Endothelial cell of hepatic sinusoid (primary cell): ENCODE results near the gene TENM4.

Source experiments
- in situ Hi-C: cut with HindIII; loops from 2 replicates; pipeline ENCODE4 v1.10.0; 2017; ENCODE audit warnings: low sequenced_read_pairs

The TENM4 gene

GRCh38 chr11:79393362-79394043, 47.3 kb downstream of the TENM4 start:
- in situ Hi-C loops: no loop called here

- in situ Hi-C loops: no loop called here
Measured at GRCh38 chr11:79392161-79392560, 48.7 kb downstream of the TENM4 start.

- in situ Hi-C loops: no loop called here
Measured at GRCh38 chr11:79390923-79391322, 49.9 kb downstream of the TENM4 start.

GRCh38 chr11:79390477-79390876, 50.4 kb downstream of the TENM4 start:
- in situ Hi-C loops: no loop called here

GRCh38 chr11:79388201-79388600, 52.6 kb downstream of the TENM4 start:
- in situ Hi-C loops: no loop called here

GRCh38 chr11:79383874-79384273, 57.0 kb downstream of the TENM4 start:
- in situ Hi-C loops: no loop called here

GRCh38 chr11:79382301-79383050, 58.4 kb downstream of the TENM4 start:
- in situ Hi-C loops: no loop called here

- in situ Hi-C loops: no loop called here
Measured at GRCh38 chr11:79381036-79381435, 59.8 kb downstream of the TENM4 start.

- in situ Hi-C loops: no loop called here
Measured at GRCh38 chr11:79377406-79377805, 63.4 kb downstream of the TENM4 start.

GRCh38 chr11:79375818-79376550, 64.8 kb downstream of the TENM4 start:
- in situ Hi-C loops: no loop called here

GRCh38 chr11:79374727-79375126, 66.1 kb downstream of the TENM4 start:
- in situ Hi-C loops: no loop called here

GRCh38 chr11:79371724-79372123, 69.1 kb downstream of the TENM4 start:
- in situ Hi-C loops: no loop called here

GRCh38 chr11:79371152-79371551, 69.7 kb downstream of the TENM4 start:
- in situ Hi-C loops: no loop called here

- in situ Hi-C loops: no loop called here
Measured at GRCh38 chr11:79369055-79369454, 71.8 kb downstream of the TENM4 start.

GRCh38 chr11:79367844-79368243, 73.0 kb downstream of the TENM4 start:
- in situ Hi-C loops: no loop called here

GRCh38 chr11:79366218-79366617, 74.6 kb downstream of the TENM4 start:
- in situ Hi-C loops: no loop called here

GRCh38 chr11:79363861-79364378, 76.9 kb downstream of the TENM4 start:
- in situ Hi-C loops: no loop called here

GRCh38 chr11:79363256-79363655, 77.6 kb downstream of the TENM4 start:
- in situ Hi-C loops: no loop called here

GRCh38 chr11:79362821-79363220, 78.0 kb downstream of the TENM4 start:
- in situ Hi-C loops: no loop called here

- in situ Hi-C loops: no loop called here
Measured at GRCh38 chr11:79362206-79362757, 78.5 kb downstream of the TENM4 start.

- in situ Hi-C loops: no loop called here
Measured at GRCh38 chr11:79358258-79358657, 82.6 kb downstream of the TENM4 start.
